ENCODE measurements around the gene LDLRAD4.

Gene LDLRAD4

GRCh38 chr18:13187498-13187897, 31.1 kb upstream of the LDLRAD4 start:
- Histone ChIP-seq H3K27ac (ENCODE audit: low read depth, low read length) (no peak overlapping the region), H3K36me3 (ENCODE audit: low read length) (no peaks in the 10 kb centered on the region), H4K20me1 (ENCODE audit: low read depth, low read length) (no peaks in the 10 kb centered on the region), H3K4me2 (ENCODE audit: low read depth, low read length, poor library complexity, severe bottlenecking) (no peak overlapping the region), H3F3A (ENCODE audit: insufficient read depth) (no peaks in the 10 kb centered on the region), H3K9ac (ENCODE audit: low read length) (no peak overlapping the region), H2AFZ (ENCODE audit: low read depth, low read length, severe bottlenecking) (no peak overlapping the region), H3K9me2 (replicated peaks; ENCODE audit: insufficient read depth, low read length) (no peaks in the 10 kb centered on the region), H3K27me3 (ENCODE audit: low read length) (no peaks in the 10 kb centered on the region), H3K4me3 (ENCODE audit: insufficient read depth, low read length, poor library complexity, severe bottlenecking) (no peak overlapping the region), H3K9me3 (ENCODE audit: insufficient read depth, low read length) (no peaks in the 10 kb centered on the region), H3K79me2 (ENCODE audit: insufficient read depth, low read length) (no peaks in the 10 kb centered on the region)
- TF ChIP-seq CTCF (IDR thresholded peaks at IDR 0.05; ENCODE audit: insufficient read depth, low read length, poor library complexity, severe bottlenecking) = no peak
- TF ChIP-seq EZH2phosphoT487 (conservative IDR thresholded peaks at IDR 0.05; ENCODE audit: low read length) = no peak

DNA sequence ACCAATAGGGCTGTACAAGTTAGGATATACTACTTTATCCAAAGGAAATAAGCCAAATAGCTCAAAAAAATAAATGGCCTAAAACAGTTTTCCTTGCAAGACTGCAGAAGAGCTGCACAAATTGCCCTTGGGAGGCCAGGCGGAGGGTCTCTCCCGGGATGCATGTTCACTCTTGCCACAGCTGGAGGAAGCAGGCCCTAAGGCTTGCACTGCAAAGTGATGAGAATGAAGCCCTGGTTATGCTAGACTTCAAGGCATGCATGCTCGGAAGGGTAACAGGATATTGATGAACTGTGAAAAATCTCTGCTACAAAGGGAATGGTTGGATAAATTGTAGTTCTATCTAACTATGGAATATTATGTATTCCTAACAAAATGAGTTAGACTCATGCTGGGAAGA, 27.5 kb upstream of the LDLRAD4 start:
- H3K27ac ChIP-seq (ENCODE audit: low read depth, low read length) = no peak overlapping the region
- H3K79me2 ChIP-seq (ENCODE audit: insufficient read depth, low read length) = no peaks in the 10 kb centered on the region
- no peaks in the 10 kb centered on the region for H3K36me3 ChIP-seq (ENCODE audit: low read length)
- H3K9me3 ChIP-seq (ENCODE audit: insufficient read depth, low read length) = no peaks in the 10 kb centered on the region
- TF ChIP-seq EZH2phosphoT487 (conservative IDR thresholded peaks at IDR 0.05; ENCODE audit: low read length) = no peak
- no peak for TF ChIP-seq CTCF (IDR thresholded peaks at IDR 0.05; ENCODE audit: insufficient read depth, low read length, poor library complexity, severe bottlenecking)
- H3K9me2 ChIP-seq (replicated peaks; ENCODE audit: insufficient read depth, low read length) = no peaks in the 10 kb centered on the region
- H3K4me3 ChIP-seq (ENCODE audit: insufficient read depth, low read length, poor library complexity, severe bottlenecking) = no peak overlapping the region
- no peak overlapping the region for H3K9ac ChIP-seq (ENCODE audit: low read length)
- H3K27me3 ChIP-seq (ENCODE audit: low read length) = no peaks in the 10 kb centered on the region
- H3K4me2 ChIP-seq (ENCODE audit: low read depth, low read length, poor library complexity, severe bottlenecking) = no peak overlapping the region
- no peaks in the 10 kb centered on the region for H3F3A ChIP-seq (ENCODE audit: insufficient read depth)
- H2AFZ ChIP-seq (ENCODE audit: low read depth, low read length, severe bottlenecking) = no peak overlapping the region
- H4K20me1 ChIP-seq (ENCODE audit: low read depth, low read length) = no peaks in the 10 kb centered on the region

- H3K36me3 ChIP-seq (ENCODE audit: low read length) = no peaks in the 10 kb centered on the region
These were observed 26.8 kb upstream of the LDLRAD4 start for GRCh38 chr18:13191779-13192178.

More at GRCh38 chr18:13191779-13192178, 26.8 kb upstream of the LDLRAD4 start:
- no peaks in the 10 kb centered on the region for H4K20me1 ChIP-seq (ENCODE audit: low read depth, low read length)
- H3K27me3 ChIP-seq (ENCODE audit: low read length) = no peaks in the 10 kb centered on the region
- TF ChIP-seq CTCF (IDR thresholded peaks at IDR 0.05; ENCODE audit: insufficient read depth, low read length, poor library complexity, severe bottlenecking) (no peak), EZH2phosphoT487 (conservative IDR thresholded peaks at IDR 0.05; ENCODE audit: low read length) (no peak)
- no peaks in the 10 kb centered on the region for H3F3A ChIP-seq (ENCODE audit: insufficient read depth)
- no peak overlapping the region for H3K27ac ChIP-seq (ENCODE audit: low read depth, low read length)
- no peaks in the 10 kb centered on the region for H3K79me2 ChIP-seq (ENCODE audit: insufficient read depth, low read length)
- H3K9ac ChIP-seq (ENCODE audit: low read length) = no peak overlapping the region
- H3K9me3 ChIP-seq (ENCODE audit: insufficient read depth, low read length) = no peaks in the 10 kb centered on the region
- no peak overlapping the region for H2AFZ ChIP-seq (ENCODE audit: low read depth, low read length, severe bottlenecking)
- no peak overlapping the region for H3K4me3 ChIP-seq (ENCODE audit: insufficient read depth, low read length, poor library complexity, severe bottlenecking)
- H3K4me2 ChIP-seq (ENCODE audit: low read depth, low read length, poor library complexity, severe bottlenecking) = no peak overlapping the region
- H3K9me2 ChIP-seq (replicated peaks; ENCODE audit: insufficient read depth, low read length) = no peaks in the 10 kb centered on the region

All from SU-DHL-6 (cell line).